Effector CD8-positive, alpha-beta T cell (primary cell): ENCODE data around the gene LPGAT1.
"Not testable (repeated sequence)": the region's sequence is repeated elsewhere in the genome, so short reads cannot be mapped to it uniquely, and the experiment has no call there.

Source experiments
- DNase-seq: peaks from one replicate; lab custom pipeline; 2025; lab: John Stamatoyannopoulos, UW

LPGAT1 gene

GRCh38 chr1:211735208-211736170 is 95.1 kb downstream of the LPGAT1 start:
- DNase-seq: no peak

GRCh38 chr1:211734791-211735190 is 95.8 kb downstream of the LPGAT1 start:
- DNase-seq: no peak

GRCh38 chr1:211734359-211734758 is 96.2 kb downstream of the LPGAT1 start:
- DNase-seq: no peak

GRCh38 chr1:211732293-211732980 is 98.1 kb downstream of the LPGAT1 start:
- no peak for DNase-seq

GRCh38 chr1:211731456-211732292 is 98.9 kb downstream of the LPGAT1 start:
- no peak for DNase-seq

GRCh38 chr1:211730347-211730746 is 100.2 kb downstream of the LPGAT1 start:
- DNase-seq: no peak

- DNase-seq: no peak
Observed at GRCh38 chr1:211729238-211729637, 101.3 kb downstream of the LPGAT1 start.

GRCh38 chr1:211726467-211726995 is 104.0 kb downstream of the LPGAT1 start:
- DNase-seq: no peak

GRCh38 chr1:211724687-211725196 is 105.8 kb downstream of the LPGAT1 start:
- no peak for DNase-seq

- DNase-seq: no peak
Observed at GRCh38 chr1:211723273-211723672, 107.3 kb downstream of the LPGAT1 start.

- no peak for DNase-seq
Observed at GRCh38 chr1:211722277-211723175, 108.0 kb downstream of the LPGAT1 start.

- not testable (repeated sequence) for DNase-seq
Observed at GRCh38 chr1:211716555-211716954, 114.0 kb downstream of the LPGAT1 start.

- no peak for DNase-seq
Observed at GRCh38 chr1:211715971-211716370, 114.6 kb downstream of the LPGAT1 start.

GRCh38 chr1:211714154-211714553 is 116.4 kb downstream of the LPGAT1 start:
- DNase-seq: no peak

GRCh38 chr1:211713231-211713630 is 117.3 kb downstream of the LPGAT1 start:
- no peak for DNase-seq

- DNase-seq: no peak
Observed at GRCh38 chr1:211711315-211711705, 119.3 kb downstream of the LPGAT1 start.

- DNase-seq: no peak
Observed at GRCh38 chr1:211710566-211711314, 119.8 kb downstream of the LPGAT1 start.

- no peak for DNase-seq
Observed at GRCh38 chr1:211708926-211709325, 121.6 kb downstream of the LPGAT1 start.

- DNase-seq: no peak
Observed at GRCh38 chr1:211708006-211708405, 122.6 kb downstream of the LPGAT1 start.
